ENCODE measurements around the gene DSC3.

DSC3 gene

DNA sequence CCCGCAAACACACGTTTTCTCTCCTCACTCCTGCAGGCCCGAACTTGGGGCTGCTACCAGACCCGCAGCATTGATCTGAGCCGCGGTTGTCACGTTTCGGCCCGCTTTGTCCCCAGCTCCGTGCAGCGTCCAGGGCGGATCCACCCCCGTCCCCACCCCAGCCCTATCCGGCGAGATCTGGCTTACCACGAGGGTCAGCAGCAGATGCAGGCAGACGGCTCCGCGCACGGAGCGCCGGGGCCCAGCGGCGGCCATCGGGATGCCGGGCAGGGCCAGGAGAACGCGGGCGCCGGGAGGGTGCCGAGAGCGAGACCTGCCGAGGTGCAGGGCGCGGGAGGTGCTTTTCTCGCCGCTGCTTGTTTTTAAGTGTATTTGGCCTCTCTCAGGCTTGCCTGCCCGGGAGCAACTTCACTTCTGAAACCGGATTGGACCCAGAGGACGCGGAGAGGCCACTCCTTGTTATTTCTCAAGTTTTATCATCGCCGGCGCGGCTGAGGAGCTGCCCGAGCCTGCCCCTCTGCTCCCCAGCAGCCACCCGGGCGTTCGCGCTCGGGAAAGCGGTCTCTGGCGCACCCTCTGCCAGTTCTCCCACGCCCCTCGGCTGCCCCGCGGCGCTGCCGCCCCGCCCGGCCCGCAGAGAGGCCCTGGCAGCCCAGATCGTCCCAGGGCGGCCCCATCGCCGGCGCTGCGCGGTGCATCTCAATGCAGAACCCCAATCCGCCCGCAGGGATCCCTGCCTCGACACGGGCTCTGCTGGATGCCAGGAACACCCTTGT lies at the start of gene DSC3:
Gene DSC3, minus strand, starts transcription at position 337 of the 776 bp plus-strand sequence. Its CDS starts 82 bp downstream, at position 255.
- no peak for DNase-seq

- DNase-seq: no peak
Observed at GRCh38 chr18:31091350-31091749, 48.8 kb upstream of the DSC3 start.

DNA sequence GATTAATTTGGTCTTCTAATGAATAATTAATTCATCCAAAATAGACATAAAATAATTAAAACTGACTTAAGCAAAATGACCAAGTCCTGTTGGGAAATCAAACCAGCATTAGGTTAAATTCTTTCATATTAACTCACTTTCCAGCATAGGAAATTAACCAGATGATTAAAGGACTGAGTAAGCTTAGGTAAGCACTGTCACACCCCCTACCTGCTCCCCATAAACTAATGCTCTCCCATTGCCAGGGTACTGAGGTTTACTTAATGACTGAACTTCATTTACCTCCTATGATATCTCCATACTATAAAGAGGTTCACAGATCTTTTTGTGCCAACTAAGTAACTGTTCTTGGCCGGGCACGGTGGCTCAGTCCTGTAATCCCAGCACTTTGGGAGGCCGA lies 46.0 kb upstream of the DSC3 start:
- no peak for DNase-seq

- no peak for DNase-seq
Observed at GRCh38 chr18:31079973-31080372, 37.4 kb upstream of the DSC3 start.

- no peak for DNase-seq
Observed at GRCh38 chr18:31077878-31078277, 35.3 kb upstream of the DSC3 start.

DNA sequence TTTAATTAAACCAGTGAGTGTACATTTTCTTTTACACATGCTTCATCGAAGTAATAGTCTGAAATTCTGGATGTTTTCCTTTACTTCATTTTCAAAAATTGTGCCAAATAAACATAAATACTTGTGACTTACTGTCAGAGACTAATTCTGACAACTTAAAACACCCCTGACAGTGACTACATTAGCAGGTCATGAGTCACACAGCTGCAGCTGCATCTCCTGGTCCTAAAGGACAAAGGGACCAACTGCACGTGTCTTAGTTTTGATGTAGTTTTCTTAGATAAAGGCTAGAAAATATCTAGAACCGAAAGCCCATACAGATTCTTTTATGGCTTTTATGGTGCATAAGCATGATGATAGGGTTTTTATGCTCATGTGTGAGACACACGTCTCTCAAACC lies 29.6 kb upstream of the DSC3 start:
- no peak for DNase-seq

- DNase-seq: no peak
Observed at GRCh38 chr18:31070206-31070605, 27.7 kb upstream of the DSC3 start.

GRCh38 chr18:31066266-31066665 lies 23.7 kb upstream of the DSC3 start:
- no peak for DNase-seq

GRCh38 chr18:31065036-31065773 lies 22.7 kb upstream of the DSC3 start:
- DNase-seq: no peak

DNA sequence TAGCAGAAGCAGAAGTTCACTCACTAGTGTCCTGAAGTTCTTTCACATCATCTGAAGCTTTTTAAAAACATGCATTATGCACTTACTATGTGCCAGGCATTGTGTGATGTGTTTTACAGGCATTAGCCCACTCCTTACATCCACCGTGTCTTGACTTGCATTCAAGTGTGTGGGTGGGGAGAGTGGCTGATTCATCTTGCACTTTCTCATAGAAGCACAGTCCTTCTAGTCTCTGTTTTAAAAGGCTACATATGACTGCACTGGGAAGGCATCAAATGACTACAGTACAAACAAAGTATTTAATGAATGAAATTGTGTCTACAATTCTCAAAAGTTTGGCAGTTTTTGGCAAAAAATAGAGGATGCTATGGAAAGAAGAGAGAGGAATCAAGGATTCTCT lies 21.6 kb upstream of the DSC3 start:
- DNase-seq: peak; percentile 4

- DNase-seq: no peak
Observed at GRCh38 chr18:31061945-31062344, 19.4 kb upstream of the DSC3 start.

GRCh38 chr18:31058897-31059296 lies 16.4 kb upstream of the DSC3 start:
- no peak for DNase-seq

DNA sequence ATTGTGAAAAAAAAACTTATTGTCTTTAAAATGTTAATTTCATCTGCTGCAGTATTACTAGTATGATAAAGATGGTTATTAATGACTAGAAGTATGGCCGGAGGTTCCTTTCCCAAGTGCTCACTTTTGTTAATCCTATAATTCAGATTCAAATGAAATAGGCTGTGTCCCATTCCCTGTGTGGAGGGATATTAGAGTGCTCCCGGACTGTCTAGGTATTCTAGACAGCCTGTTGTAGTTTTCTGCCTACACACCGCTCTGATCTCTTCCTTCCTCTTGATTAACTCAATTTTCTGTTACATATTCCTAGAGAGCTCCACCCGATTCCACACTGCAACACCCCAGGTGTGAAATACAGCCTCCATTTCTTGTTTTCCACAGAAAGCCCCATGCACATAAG lies 15.4 kb upstream of the DSC3 start:
- DNase-seq: no peak

DNA sequence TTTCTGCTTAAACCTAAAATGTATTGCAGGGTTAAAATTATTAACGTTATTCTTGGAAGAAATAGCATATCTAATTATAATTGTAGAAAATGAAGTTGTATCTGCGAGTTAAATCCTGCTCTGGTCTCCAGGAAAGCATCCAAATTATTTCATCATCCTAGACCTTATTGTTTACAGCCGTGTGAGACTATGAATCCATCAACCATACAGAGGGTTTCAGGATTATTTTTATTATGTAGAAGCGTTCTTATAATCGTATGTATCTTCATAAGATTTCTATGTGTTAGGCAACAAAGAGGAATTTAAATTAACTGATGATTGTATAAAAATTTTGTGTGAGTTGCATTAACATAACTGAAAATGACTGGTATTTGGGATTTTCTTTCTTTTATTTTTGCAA lies 14.5 kb upstream of the DSC3 start:
- no peak for DNase-seq

DNA sequence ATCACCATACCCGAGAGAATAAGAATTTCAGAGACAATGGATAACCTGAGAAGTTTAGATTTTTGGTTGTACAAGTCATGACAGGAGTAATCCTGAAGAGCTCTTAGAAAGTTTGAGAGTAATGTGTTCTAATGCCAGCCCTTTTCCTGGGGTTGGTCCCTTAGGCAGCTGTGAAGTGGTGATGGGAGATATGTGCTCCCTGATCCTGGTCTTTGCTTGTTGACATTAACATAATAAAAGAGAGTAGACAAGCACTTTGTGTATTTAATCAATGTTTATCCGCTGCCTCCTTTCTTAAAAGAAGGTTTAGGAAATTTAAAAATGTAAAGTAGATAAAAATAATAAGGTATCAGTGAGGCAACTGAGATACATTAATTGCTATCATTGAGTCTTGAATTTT lies 13.8 kb upstream of the DSC3 start:
- DNase-seq: no peak

- no peak for DNase-seq
Observed at GRCh38 chr18:31050635-31051034, 8.1 kb upstream of the DSC3 start.

DNA sequence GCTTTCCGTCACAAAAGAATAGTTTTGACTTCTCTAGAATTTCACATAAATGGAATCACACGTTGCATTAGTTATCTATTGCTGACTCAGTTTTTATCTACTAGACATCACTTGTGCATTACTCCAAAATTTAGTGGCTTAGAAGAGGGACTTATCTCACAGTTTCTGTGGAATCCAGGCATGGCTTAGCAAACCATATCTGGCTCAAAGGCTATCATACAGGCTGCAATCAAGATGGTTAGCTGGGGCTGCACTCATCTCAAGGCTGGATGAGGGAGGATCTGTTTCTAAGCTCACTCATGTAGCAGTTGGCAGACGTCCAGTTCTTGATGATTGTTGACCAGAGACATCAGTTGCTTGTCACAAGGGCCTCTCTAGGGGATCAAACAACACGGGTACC lies 6.6 kb upstream of the DSC3 start:
- no peak for DNase-seq

GRCh38 chr18:31048216-31048615 lies 5.7 kb upstream of the DSC3 start:
- DNase-seq: no peak

- DNase-seq: no peak
Observed at GRCh38 chr18:31046916-31047315, 4.4 kb upstream of the DSC3 start.

DNA sequence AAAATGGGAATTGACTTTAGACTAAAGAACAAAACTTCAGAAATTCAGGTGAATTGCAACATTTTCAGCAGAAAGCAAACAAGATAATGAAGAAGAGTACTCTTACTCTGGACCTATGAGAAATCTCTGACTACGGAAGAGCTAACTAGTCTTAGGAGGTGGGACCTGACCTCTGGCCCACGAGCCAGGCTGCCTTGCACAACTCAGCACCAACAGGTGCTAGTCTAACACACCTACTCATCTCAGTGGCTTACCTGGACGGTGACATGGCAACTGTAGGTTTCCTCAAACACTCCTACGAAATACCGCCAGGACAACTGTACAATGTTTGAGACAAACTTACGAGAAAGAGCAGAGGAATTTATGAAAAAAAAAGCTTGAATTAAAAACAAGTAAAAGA lies 3.1 kb upstream of the DSC3 start:
- no peak for DNase-seq

DNA sequence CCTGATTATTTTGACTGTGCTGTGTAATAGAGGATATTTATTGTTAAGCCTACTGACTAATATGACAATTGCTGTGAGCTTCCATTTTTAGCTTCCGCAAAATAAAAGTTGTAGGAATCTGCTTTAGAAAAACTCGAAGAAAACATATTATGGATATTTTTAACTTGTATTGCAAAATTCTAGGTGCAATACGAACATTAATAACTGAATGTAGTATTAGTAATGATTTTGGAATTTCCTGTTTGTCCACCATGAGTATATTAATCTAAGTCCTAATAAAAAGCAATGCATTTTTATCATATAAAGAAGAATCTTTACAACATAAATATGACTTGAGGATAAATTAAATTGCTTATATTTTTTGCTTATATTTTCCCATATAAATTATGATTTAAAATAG lies 2.4 kb upstream of the DSC3 start:
- DNase-seq: no peak

DNA sequence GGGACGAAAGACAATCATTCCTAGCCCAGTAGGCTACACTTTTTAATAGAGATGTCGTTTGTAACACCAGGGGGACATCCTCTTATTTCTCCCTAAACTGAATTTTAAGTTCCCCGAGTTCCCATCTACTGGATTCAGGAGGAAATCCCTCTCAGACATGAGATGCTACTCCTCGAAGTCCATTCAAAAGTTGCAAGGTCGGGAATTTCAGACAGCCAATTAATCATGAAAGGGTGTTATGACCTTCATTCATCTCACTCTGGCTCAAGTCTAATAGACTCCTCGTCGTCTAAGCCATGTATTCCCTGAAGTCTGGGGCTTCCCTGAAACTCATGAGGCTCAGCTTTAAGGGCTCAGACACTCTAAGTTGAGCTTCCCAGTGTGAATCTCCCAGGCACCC lies 1.2 kb upstream of the DSC3 start:
- DNase-seq: no peak

- DNase-seq: no peak
Observed at GRCh38 chr18:31042084-31042405, 497 bp downstream of the DSC3 start.

GRCh38 chr18:31041271-31042083 lies 1.1 kb downstream of the DSC3 start:
- no peak for DNase-seq

All from activated CD4-positive, alpha-beta T cell treated with anti-CD3 and anti-CD28 coated beads, Interleukin-2, amount 50 U/mL, for 16 hours (primary cell).